ENCODE data around the gene SOX5. TPM values are rescaled to one million over a fixed set of nuclear protein-coding genes. Genes with fewer than 3 reads are reported as not detected.
"Not testable (repeated sequence)": the region's sequence is repeated elsewhere in the genome, so short reads cannot be mapped to it uniquely, and the experiment has no call there.

SOX5 gene
- total RNA-seq, 1 donor from 2014 or later, result 2.1 TPM

GRCh38 chr12:23493672-23494071, 455.8 kb downstream of the SOX5 start:
- no peaks in the 10 kb centered on the region for H3K4me1 Mint-ChIP-seq
- no peak for DNase-seq
- intact Hi-C loops (cut with micrococcal nuclease), result no loop called here
- H3K9me3 Mint-ChIP-seq, result no peaks in the 10 kb centered on the region
- no peaks in the 10 kb centered on the region for H3K36me3 Mint-ChIP-seq (ENCODE audit: low read depth)
- no peaks in the 10 kb centered on the region for H3K27me3 Mint-ChIP-seq
- no peak overlapping the region for H3K4me3 Mint-ChIP-seq
- H3K27ac Mint-ChIP-seq, result no peak overlapping the region

- H3K4me3 Mint-ChIP-seq; H3K27me3 Mint-ChIP-seq; H3K36me3 Mint-ChIP-seq (ENCODE audit: low read depth); H3K4me1 Mint-ChIP-seq; DNase-seq; H3K27ac Mint-ChIP-seq; H3K9me3 Mint-ChIP-seq; intact Hi-C loops (cut with micrococcal nuclease): not testable (repeated sequence)
Measured at GRCh38 chr12:23491029-23491428, 458.4 kb downstream of the SOX5 start.

GRCh38 chr12:23488130-23488529, 461.3 kb downstream of the SOX5 start:
- Mint-ChIP-seq H3K27me3 (no peaks in the 10 kb centered on the region), H3K4me3 (no peak overlapping the region), H3K27ac (no peak overlapping the region), H3K36me3 (ENCODE audit: low read depth) (no peaks in the 10 kb centered on the region), H3K9me3 (peaks cover 4% of the 10 kb centered on the region), H3K4me1 (no peaks in the 10 kb centered on the region)
- DNase-seq, result no peak
- intact Hi-C loops (cut with micrococcal nuclease), result no loop called here

- intact Hi-C loops (cut with micrococcal nuclease), result no loop called here
- Mint-ChIP-seq H3K4me3 (no peak overlapping the region), H3K27ac (no peak overlapping the region), H3K27me3 (no peaks in the 10 kb centered on the region), H3K4me1 (no peaks in the 10 kb centered on the region), H3K36me3 (ENCODE audit: low read depth) (no peaks in the 10 kb centered on the region), H3K9me3 (peaks cover 8% of the 10 kb centered on the region)
- DNase-seq, result no peak
Measured at GRCh38 chr12:23484238-23484637, 465.2 kb downstream of the SOX5 start.

- DNase-seq, result no peak
- Mint-ChIP-seq H3K9me3 (peaks cover 8% of the 10 kb centered on the region), H3K27me3 (no peaks in the 10 kb centered on the region), H3K4me3 (no peak overlapping the region), H3K27ac (no peak overlapping the region), H3K4me1 (no peaks in the 10 kb centered on the region), H3K36me3 (ENCODE audit: low read depth) (no peaks in the 10 kb centered on the region)
- intact Hi-C loops (cut with micrococcal nuclease), result no loop called here
Measured at GRCh38 chr12:23482571-23482970, 466.9 kb downstream of the SOX5 start.

All from activated CD4-positive, alpha-beta T cell treated with anti-CD3 and anti-CD28 coated beads, Interleukin-2, amount 10 ng/mL, durations not matched to agents 24 days and 14 days (primary cell).